ENCODE data around the gene GNAS. TPM values are rescaled to one million over a fixed set of nuclear protein-coding genes. Genes with fewer than 3 reads are reported as not detected.

Gene GNAS
- total RNA-seq, 2 donors from 2014 or later = 1,246 to 1,267 TPM

GRCh38 chr20:58892932-58893224 is 40.4 kb downstream of the GNAS start:
- H3K4me3 ChIP-seq (ENCODE audit: low read length) = peak overlapping the region; percentile 82
- Mint-ChIP-seq H3K4me1 (peaks cover 47% of the 10 kb centered on the region), H3K27me3 (ENCODE audit: insufficient read depth) (no peaks in the 10 kb centered on the region), H3K27ac (peak overlapping the region; percentile 98), H3K9me3 (no peaks in the 10 kb centered on the region), H3K36me3 (ENCODE audit: low read depth) (peaks cover 20% of the 10 kb centered on the region), H3K4me3 (peak overlapping the region; percentile 90)
- DNase-seq = no peak
- peaks cover 28% of the 10 kb centered on the region for H3K36me3 ChIP-seq (ENCODE audit: control insufficient read depth, insufficient read depth, low read length)
- H3K4me1 ChIP-seq (ENCODE audit: control insufficient read depth, insufficient read depth, low read length) = peaks cover 21% of the 10 kb centered on the region
- peak overlapping the region; percentile 81 for H3K27ac ChIP-seq (ENCODE audit: low read depth, low read length)
- WGBS, 2 experiments (ENCODE audit: insufficient coverage in 1 of 2, insufficient read length in 1 of 2) = 0% methylated on average over 1 of the region's 1 CpG; no CpG with 5 or more reads in 1 of the 2 experiments
- H3K27me3 ChIP-seq (ENCODE audit: control insufficient read depth, insufficient read depth, low read length, poor library complexity, severe bottlenecking) = no peaks in the 10 kb centered on the region
- peak overlapping the region; percentile 96 for H3K9ac ChIP-seq (ENCODE audit: extremely low read depth, low read length, poor library complexity, severe bottlenecking)
- TF ChIP-seq, protein P1, sequence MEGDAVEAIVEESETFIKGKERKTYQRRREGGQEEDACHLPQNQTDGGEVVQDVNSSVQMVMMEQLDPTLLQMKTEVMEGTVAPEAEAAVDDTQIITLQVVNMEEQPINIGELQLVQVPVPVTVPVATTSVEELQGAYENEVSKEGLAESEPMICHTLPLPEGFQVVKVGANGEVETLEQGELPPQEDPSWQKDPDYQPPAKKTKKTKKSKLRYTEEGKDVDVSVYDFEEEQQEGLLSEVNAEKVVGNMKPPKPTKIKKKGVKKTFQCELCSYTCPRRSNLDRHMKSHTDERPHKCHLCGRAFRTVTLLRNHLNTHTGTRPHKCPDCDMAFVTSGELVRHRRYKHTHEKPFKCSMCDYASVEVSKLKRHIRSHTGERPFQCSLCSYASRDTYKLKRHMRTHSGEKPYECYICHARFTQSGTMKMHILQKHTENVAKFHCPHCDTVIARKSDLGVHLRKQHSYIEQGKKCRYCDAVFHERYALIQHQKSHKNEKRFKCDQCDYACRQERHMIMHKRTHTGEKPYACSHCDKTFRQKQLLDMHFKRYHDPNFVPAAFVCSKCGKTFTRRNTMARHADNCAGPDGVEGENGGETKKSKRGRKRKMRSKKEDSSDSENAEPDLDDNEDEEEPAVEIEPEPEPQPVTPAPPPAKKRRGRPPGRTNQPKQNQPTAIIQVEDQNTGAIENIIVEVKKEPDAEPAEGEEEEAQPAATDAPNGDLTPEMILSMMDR (conservative IDR thresholded peaks at IDR 0.05) = no peak
- H3K9me3 ChIP-seq (ENCODE audit: control insufficient read depth, low read length) = no peaks in the 10 kb centered on the region

- Mint-ChIP-seq H3K36me3 (ENCODE audit: low read depth) (peaks cover 23% of the 10 kb centered on the region), H3K4me1 (peaks cover 47% of the 10 kb centered on the region), H3K9me3 (no peaks in the 10 kb centered on the region), H3K4me3 (peak overlapping the region; percentile 90), H3K27ac (peak overlapping the region; percentile 41), H3K27me3 (ENCODE audit: insufficient read depth) (no peaks in the 10 kb centered on the region)
- no peak for DNase-seq
- WGBS, 2 experiments (ENCODE audit: insufficient coverage in 1 of 2, insufficient read length in 1 of 2) = 58 to 100% methylated on average over 1 to 5 of the region's 5 CpGs
- H3K27ac ChIP-seq (ENCODE audit: low read depth, low read length) = no peak overlapping the region
- H3K4me1 ChIP-seq (ENCODE audit: control insufficient read depth, insufficient read depth, low read length) = peaks cover 21% of the 10 kb centered on the region
- TF ChIP-seq, protein P1 (conservative IDR thresholded peaks at IDR 0.05) = no peak
- H3K9ac ChIP-seq (ENCODE audit: extremely low read depth, low read length, poor library complexity, severe bottlenecking) = peak overlapping the region; percentile 96
- H3K36me3 ChIP-seq (ENCODE audit: control insufficient read depth, insufficient read depth, low read length) = peaks cover 35% of the 10 kb centered on the region
- no peaks in the 10 kb centered on the region for H3K9me3 ChIP-seq (ENCODE audit: control insufficient read depth, low read length)
- peak overlapping the region; percentile 82 for H3K4me3 ChIP-seq (ENCODE audit: low read length)
- H3K27me3 ChIP-seq (ENCODE audit: control insufficient read depth, insufficient read depth, low read length, poor library complexity, severe bottlenecking) = no peaks in the 10 kb centered on the region
Observed at GRCh38 chr20:58893355-58894120, 41.0 kb downstream of the GNAS start.

GRCh38 chr20:58894652-58895447 is 42.3 kb downstream of the GNAS start:
- WGBS, 2 experiments (ENCODE audit: insufficient coverage in 1 of 2, insufficient read length in 1 of 2) = 52 to 60% methylated on average over 1 to 5 of the region's 5 CpGs
- Mint-ChIP-seq H3K36me3 (ENCODE audit: low read depth) (peaks cover 31% of the 10 kb centered on the region), H3K9me3 (no peaks in the 10 kb centered on the region), H3K4me1 (peaks cover 60% of the 10 kb centered on the region), H3K4me3 (peak overlapping the region; percentile 90), H3K27me3 (ENCODE audit: insufficient read depth) (no peaks in the 10 kb centered on the region), H3K27ac (peak overlapping the region; percentile 79)
- Histone ChIP-seq H3K4me3 (ENCODE audit: low read length) (peak overlapping the region; percentile 82), H3K27me3 (ENCODE audit: control insufficient read depth, insufficient read depth, low read length, poor library complexity, severe bottlenecking) (no peaks in the 10 kb centered on the region), H3K4me1 (ENCODE audit: control insufficient read depth, insufficient read depth, low read length) (peaks cover 28% of the 10 kb centered on the region), H3K27ac (ENCODE audit: low read depth, low read length) (no peak overlapping the region), H3K36me3 (ENCODE audit: control insufficient read depth, insufficient read depth, low read length) (peaks cover 48% of the 10 kb centered on the region), H3K9ac (ENCODE audit: extremely low read depth, low read length, poor library complexity, severe bottlenecking) (peak overlapping the region; percentile 96), H3K9me3 (ENCODE audit: control insufficient read depth, low read length) (no peaks in the 10 kb centered on the region)
- no peak for DNase-seq
- TF ChIP-seq, protein P1 (conservative IDR thresholded peaks at IDR 0.05) = no peak
